ENCODE measurements around the gene TMEM235.

TMEM235 gene

DNA sequence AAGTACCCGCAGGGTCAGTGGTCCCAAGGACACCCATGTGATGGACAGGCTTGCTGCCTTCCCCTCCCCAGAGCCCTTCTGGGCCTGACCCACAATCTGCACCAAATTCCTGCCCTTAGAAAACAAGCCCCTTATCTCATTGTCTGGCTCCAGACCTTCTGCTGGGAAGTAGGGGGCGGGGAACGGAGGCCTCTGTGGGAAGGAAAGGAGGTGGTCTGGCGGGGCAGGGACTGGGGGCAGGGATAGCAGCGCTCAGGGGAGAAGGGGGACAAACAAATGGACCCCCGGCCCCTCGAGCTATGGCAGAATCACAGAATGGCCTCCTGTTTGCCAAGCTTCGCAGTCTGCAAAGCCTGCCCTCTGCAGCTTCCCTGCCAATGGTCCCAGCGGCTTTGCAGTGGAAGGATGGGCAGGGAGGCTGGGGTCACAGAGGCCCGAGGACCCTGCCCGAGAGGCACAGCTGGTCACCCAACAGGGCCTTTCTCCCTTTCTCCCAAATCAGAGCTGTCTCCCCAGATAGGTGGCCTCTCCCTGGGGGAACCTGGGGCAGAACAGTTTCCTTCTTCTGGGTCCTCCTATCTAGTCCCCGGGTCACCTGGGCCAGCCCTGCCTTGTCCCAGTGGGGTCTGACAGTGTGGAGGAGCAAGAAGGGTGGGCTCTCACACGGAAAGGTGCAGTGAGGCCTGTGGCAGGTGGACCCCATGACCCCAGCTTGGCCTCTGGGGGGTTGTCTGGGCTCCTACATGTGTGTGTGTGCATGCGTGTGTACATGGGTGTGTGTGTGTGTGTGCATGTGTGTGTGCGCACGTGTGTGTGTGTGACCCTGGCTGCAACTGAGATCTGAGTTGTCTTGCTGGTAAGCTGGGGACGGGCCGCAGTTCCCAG, 25.5 kb downstream of the TMEM235 start:
- TF ChIP-seq, protein P1, sequence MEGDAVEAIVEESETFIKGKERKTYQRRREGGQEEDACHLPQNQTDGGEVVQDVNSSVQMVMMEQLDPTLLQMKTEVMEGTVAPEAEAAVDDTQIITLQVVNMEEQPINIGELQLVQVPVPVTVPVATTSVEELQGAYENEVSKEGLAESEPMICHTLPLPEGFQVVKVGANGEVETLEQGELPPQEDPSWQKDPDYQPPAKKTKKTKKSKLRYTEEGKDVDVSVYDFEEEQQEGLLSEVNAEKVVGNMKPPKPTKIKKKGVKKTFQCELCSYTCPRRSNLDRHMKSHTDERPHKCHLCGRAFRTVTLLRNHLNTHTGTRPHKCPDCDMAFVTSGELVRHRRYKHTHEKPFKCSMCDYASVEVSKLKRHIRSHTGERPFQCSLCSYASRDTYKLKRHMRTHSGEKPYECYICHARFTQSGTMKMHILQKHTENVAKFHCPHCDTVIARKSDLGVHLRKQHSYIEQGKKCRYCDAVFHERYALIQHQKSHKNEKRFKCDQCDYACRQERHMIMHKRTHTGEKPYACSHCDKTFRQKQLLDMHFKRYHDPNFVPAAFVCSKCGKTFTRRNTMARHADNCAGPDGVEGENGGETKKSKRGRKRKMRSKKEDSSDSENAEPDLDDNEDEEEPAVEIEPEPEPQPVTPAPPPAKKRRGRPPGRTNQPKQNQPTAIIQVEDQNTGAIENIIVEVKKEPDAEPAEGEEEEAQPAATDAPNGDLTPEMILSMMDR (conservative IDR thresholded peaks at IDR 0.05; ENCODE audit: low read length), result no peak
- no peak overlapping the region for H3K4me3 ChIP-seq (ENCODE audit: low read length)
- no peak for DNase-seq (ENCODE audit: low read depth)

DNA sequence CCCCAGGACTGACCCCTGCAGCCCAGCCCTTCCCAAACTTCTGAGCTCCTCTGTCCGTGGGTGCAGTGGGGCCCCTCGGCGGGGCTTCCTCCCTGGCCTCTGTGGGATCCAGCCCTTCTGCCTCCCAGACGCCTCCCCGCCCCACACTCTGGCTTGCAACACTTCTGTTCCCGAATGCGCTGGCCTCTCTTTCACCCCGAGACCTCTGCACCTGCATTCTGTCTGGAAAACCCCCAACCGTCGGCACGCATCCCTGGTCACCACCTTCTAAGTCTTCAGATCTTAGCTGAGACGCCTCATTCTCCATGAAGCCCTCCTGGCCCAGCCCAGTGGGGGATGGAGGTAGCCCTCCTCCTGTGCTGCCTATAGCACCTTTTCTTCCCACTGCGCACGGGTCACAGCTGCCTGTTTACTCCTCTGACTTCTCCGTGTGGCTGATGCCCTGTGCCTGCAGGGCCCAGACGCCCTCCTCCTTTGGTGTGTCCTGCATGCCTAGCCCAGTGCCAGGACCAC, 26.4 kb downstream of the TMEM235 start:
- no peak overlapping the region for H3K4me3 ChIP-seq (ENCODE audit: low read length)
- TF ChIP-seq, protein P1 (conservative IDR thresholded peaks at IDR 0.05; ENCODE audit: low read length), result no peak
- no peak for DNase-seq (ENCODE audit: low read depth)

DNA sequence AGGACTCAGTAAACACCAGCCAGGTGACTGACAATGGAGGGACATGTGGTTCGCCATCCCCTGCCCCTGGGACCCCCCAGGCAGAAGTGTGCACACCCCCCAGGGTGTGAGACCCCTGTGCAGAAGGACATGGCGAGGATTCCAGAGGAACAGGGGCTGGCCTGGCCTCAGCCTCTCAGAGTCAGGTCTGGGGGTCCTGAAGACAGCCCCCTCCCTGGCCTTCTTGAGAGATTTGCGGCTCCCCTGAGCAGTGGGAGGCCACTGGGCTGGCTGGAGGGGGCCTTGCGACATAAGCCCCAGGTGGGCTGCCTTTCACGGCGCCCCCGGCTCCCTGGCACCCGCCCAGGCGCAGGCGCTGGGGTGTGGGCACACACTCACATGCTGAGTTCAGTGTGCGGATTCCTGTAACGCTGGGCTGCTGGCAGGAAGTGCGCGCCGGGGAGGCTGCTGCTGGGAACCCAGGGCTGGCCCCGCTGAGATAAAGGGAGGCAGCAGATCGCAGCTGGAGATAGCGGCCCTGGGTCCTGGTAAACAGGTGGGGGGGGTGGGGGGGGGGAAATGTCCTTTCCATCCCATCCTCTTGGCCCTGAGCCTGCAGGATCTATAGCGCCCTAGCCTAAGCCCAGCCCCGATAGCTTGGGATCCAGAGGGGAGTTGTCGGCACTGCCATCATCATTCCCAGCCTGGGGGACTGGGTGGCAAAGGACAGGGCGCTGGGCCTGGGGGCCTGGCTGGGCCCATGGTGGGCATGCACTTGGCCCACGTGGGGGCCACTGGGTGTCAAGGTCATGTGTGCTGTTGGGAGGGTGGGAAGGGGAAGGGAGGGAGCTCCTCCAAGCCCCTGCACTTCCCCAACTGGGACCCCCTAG, 27.1 kb downstream of the TMEM235 start:
- no peak for DNase-seq (ENCODE audit: low read depth)
- TF ChIP-seq, protein P1 (conservative IDR thresholded peaks at IDR 0.05; ENCODE audit: low read length), result no peak
- no peak overlapping the region for H3K4me3 ChIP-seq (ENCODE audit: low read length)

DNA sequence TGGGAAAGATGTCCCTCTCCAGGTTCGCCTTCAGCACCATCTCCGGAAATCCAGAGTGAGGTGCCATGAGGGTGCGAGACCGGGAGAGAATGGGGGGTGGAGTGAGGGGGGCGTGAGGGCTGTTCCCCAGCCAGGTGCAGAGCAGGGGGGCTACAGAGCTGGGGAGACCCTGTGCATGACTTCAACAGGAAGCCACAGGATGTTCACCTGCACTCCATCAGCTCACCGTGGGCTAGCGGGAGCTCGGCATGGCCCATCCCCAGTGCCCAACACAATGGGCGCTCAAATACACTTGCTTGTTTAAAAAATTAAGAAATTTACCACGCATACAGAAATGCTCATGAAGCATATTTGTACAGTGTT, 27.7 kb downstream of the TMEM235 start:
- DNase-seq (ENCODE audit: low read depth), result no peak
- no peak overlapping the region for H3K4me3 ChIP-seq (ENCODE audit: low read length)
- TF ChIP-seq, protein P1 (conservative IDR thresholded peaks at IDR 0.05; ENCODE audit: low read length), result no peak

DNA sequence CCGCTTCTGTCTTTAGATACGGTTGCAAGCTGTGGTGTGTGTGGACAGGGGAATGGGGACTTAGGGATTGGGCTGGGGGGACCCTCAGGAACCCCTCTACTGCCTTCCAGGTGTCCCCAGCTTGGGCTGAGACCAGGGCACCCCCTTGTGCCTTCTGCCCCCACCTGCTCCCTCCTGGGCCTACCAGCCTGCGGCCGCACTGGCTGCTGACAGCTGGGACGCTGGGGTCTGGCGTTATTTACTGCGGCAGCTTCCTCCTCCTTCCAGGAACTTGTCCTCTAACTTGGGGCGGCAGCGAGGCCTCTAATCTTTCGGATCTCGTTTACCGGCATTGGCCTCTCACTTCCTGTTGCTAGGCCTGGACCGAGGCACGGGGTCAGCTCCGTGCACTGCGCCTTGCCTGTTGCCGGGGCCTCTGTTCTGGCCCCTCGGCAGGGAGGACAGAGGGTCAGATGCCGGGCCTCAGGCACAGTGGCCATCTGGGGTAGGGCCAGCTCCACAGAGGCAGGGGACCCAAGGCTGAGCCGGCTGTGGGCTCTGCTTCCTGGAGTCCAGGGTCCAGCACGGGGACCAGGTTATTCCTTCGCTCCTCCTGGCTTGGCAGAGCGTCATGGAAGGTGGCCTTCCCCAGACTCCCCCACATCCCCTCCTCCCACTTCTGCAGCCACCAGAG, 31.8 kb downstream of the TMEM235 start:
- DNase-seq (ENCODE audit: low read depth), result no peak
- no peak overlapping the region for H3K4me3 ChIP-seq (ENCODE audit: low read length)
- TF ChIP-seq, protein P1 (conservative IDR thresholded peaks at IDR 0.05; ENCODE audit: low read length), result no peak

DNA sequence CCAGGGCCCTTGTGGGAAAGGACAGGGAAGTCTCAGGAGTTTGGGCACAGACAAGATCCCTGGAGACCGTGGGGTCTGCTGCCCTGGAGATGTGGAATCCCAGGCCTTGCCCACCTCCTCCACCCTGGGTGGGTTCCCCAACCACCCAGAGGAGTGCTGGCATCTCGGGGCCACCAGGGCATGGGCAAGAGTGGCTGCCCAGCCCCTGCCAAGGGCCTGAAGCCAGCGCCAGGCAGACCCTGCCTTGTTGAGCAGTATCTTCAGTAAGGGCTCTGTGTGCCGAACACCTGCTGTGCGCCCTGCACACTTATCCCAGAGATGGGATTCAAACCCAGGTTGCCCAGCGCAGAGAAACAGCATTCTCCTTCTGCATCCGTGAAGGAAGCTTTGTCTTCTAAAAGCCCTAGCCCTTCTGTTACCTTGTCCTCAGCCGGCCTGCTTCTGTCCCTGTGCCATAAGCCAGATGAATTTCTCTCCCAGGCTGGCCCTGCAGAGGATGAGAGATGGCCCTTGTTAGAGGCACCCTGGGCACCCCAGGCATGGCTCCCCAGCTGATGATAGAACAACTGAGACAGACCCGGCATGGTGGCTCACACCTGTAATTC, 32.4 kb downstream of the TMEM235 start:
- TF ChIP-seq, protein P1 (conservative IDR thresholded peaks at IDR 0.05; ENCODE audit: low read length), result no peak
- H3K4me3 ChIP-seq (ENCODE audit: low read length), result no peak overlapping the region
- no peak for DNase-seq (ENCODE audit: low read depth)
